ENCODE measurements around the gene EZH2. TPM values are rescaled to one million over a fixed set of nuclear protein-coding genes. Genes with fewer than 3 reads are reported as not detected.

EZH2 gene
- total RNA-seq, 1 donor from 2014 or later = 13.8 TPM

- peak overlapping the region; percentile 43 for H3K4me3 Mint-ChIP-seq (ENCODE audit: unreplicated experiment)
Observed at GRCh38 chr7:148772297-148773089, 111.6 kb downstream of the EZH2 start.

GRCh38 chr7:148770004-148770403, 114.1 kb downstream of the EZH2 start:
- no peak for TF ChIP-seq EZH2 (IDR thresholded peaks at IDR 0.05; ENCODE audit: insufficient read depth, low read length)
- TF ChIP-seq, protein P1, sequence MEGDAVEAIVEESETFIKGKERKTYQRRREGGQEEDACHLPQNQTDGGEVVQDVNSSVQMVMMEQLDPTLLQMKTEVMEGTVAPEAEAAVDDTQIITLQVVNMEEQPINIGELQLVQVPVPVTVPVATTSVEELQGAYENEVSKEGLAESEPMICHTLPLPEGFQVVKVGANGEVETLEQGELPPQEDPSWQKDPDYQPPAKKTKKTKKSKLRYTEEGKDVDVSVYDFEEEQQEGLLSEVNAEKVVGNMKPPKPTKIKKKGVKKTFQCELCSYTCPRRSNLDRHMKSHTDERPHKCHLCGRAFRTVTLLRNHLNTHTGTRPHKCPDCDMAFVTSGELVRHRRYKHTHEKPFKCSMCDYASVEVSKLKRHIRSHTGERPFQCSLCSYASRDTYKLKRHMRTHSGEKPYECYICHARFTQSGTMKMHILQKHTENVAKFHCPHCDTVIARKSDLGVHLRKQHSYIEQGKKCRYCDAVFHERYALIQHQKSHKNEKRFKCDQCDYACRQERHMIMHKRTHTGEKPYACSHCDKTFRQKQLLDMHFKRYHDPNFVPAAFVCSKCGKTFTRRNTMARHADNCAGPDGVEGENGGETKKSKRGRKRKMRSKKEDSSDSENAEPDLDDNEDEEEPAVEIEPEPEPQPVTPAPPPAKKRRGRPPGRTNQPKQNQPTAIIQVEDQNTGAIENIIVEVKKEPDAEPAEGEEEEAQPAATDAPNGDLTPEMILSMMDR (IDR thresholded peaks at IDR 0.05; ENCODE audit: insufficient read depth, low read depth, low read length) = no peak
- peaks cover 20% of the 10 kb centered on the region for H3K36me3 ChIP-seq (ENCODE audit: insufficient read depth, low read length)
- no peak overlapping the region for H3K27ac Mint-ChIP-seq (ENCODE audit: unreplicated experiment)

More at GRCh38 chr7:148772297-148773089, 111.6 kb downstream of the EZH2 start:
- no peak overlapping the region for H3K4me3 ChIP-seq (ENCODE audit: insufficient read depth, low read depth, low read length)
- H3K4me2 ChIP-seq (ENCODE audit: low read length) = peak overlapping the region; percentile 60
- peaks cover 9% of the 10 kb centered on the region for H3K36me3 ChIP-seq (ENCODE audit: insufficient read depth, low read length)
- H3K79me2 ChIP-seq (ENCODE audit: insufficient read depth, low read length) = peaks cover 3% of the 10 kb centered on the region
- no peak overlapping the region for H2AFZ ChIP-seq (ENCODE audit: low read depth, low read length)
- H3K4me1 Mint-ChIP-seq (ENCODE audit: low read depth, unreplicated experiment) = peaks cover 20% of the 10 kb centered on the region
- H3K9me3 Mint-ChIP-seq (ENCODE audit: unreplicated experiment) = no peaks in the 10 kb centered on the region
- peaks cover 13% of the 10 kb centered on the region for H4K20me1 ChIP-seq (ENCODE audit: insufficient read depth, low read length)
- peak overlapping the region; percentile 9 for H3K9ac ChIP-seq (ENCODE audit: low read length)
- H3K4me1 ChIP-seq (ENCODE audit: insufficient read depth, low read length) = peaks cover 16% of the 10 kb centered on the region
- no peak for TF ChIP-seq EZH2 (IDR thresholded peaks at IDR 0.05; ENCODE audit: insufficient read depth, low read length)
- TF ChIP-seq, protein P1 (IDR thresholded peaks at IDR 0.05; ENCODE audit: insufficient read depth, low read depth, low read length) = no peak
- H3K27ac Mint-ChIP-seq (ENCODE audit: unreplicated experiment) = peak overlapping the region; percentile 92
- H3K27me3 ChIP-seq (ENCODE audit: insufficient read depth, low read length) = no peaks in the 10 kb centered on the region
- peak; percentile 84 for FAIRE-seq
- H3K9me3 ChIP-seq (ENCODE audit: insufficient read depth, low read depth, low read length) = no peaks in the 10 kb centered on the region
- DNase-seq (ENCODE audit: low read depth) = peak; percentile 91
- no peaks in the 10 kb centered on the region for H3K27me3 Mint-ChIP-seq (ENCODE audit: low read depth, unreplicated experiment)
- peaks cover 6% of the 10 kb centered on the region for H3K36me3 Mint-ChIP-seq (ENCODE audit: low read depth, unreplicated experiment)
- peak overlapping the region; percentile 83 for H3K27ac ChIP-seq (ENCODE audit: low read depth, low read length)

DNA sequence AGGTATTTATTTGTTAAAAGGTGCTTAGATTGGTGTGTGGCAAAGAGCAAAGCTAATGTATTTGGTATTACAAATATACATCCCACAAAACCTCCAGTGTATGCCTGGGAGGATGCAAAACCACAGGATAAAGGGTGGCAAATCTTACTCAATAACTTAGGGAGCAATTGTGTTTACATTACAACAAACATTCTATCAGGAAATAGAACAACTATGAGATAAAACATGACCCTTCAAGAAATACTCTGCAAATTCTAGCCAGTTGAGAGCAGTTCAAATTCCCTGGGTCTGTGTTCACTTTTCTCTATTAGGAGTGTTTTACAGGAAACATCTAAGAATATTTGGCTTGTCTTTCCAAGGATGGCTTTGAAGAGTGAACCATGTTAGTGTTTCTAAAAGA, 120.5 kb downstream of the EZH2 start:
- DNase-seq (ENCODE audit: low read depth) = no peak
- Histone ChIP-seq H3K9ac (ENCODE audit: low read length) (no peak overlapping the region), H3K27me3 (ENCODE audit: insufficient read depth, low read length) (no peaks in the 10 kb centered on the region), H3K4me2 (ENCODE audit: low read length) (no peak overlapping the region), H3K4me3 (ENCODE audit: insufficient read depth, low read depth, low read length) (no peak overlapping the region), H2AFZ (ENCODE audit: low read depth, low read length) (no peak overlapping the region), H3K9me3 (ENCODE audit: insufficient read depth, low read depth, low read length) (no peaks in the 10 kb centered on the region), H3K79me2 (ENCODE audit: insufficient read depth, low read length) (peaks cover 3% of the 10 kb centered on the region), H3K27ac (ENCODE audit: low read depth, low read length) (no peak overlapping the region), H3K4me1 (ENCODE audit: insufficient read depth, low read length) (no peaks in the 10 kb centered on the region), H3K36me3 (ENCODE audit: insufficient read depth, low read length) (peaks cover 17% of the 10 kb centered on the region), H4K20me1 (ENCODE audit: insufficient read depth, low read length) (peaks cover 2% of the 10 kb centered on the region)
- no peak for FAIRE-seq
- Mint-ChIP-seq H3K4me3 (ENCODE audit: unreplicated experiment) (no peak overlapping the region), H3K27ac (ENCODE audit: unreplicated experiment) (no peak overlapping the region), H3K36me3 (ENCODE audit: low read depth, unreplicated experiment) (peaks cover 9% of the 10 kb centered on the region), H3K4me1 (ENCODE audit: low read depth, unreplicated experiment) (no peaks in the 10 kb centered on the region), H3K27me3 (ENCODE audit: low read depth, unreplicated experiment) (no peaks in the 10 kb centered on the region), H3K9me3 (ENCODE audit: unreplicated experiment) (no peaks in the 10 kb centered on the region)
- TF ChIP-seq, protein P1 (IDR thresholded peaks at IDR 0.05; ENCODE audit: insufficient read depth, low read depth, low read length) = no peak
- no peak for TF ChIP-seq EZH2 (IDR thresholded peaks at IDR 0.05; ENCODE audit: insufficient read depth, low read length)

More at GRCh38 chr7:148770004-148770403, 114.1 kb downstream of the EZH2 start:
- Histone ChIP-seq H3K4me1 (ENCODE audit: insufficient read depth, low read length) (peaks cover 16% of the 10 kb centered on the region), H2AFZ (ENCODE audit: low read depth, low read length) (no peak overlapping the region), H3K27ac (ENCODE audit: low read depth, low read length) (no peak overlapping the region), H3K9me3 (ENCODE audit: insufficient read depth, low read depth, low read length) (no peaks in the 10 kb centered on the region), H3K27me3 (ENCODE audit: insufficient read depth, low read length) (no peaks in the 10 kb centered on the region), H3K4me3 (ENCODE audit: insufficient read depth, low read depth, low read length) (no peak overlapping the region), H4K20me1 (ENCODE audit: insufficient read depth, low read length) (peaks cover 13% of the 10 kb centered on the region), H3K4me2 (ENCODE audit: low read length) (no peak overlapping the region), H3K9ac (ENCODE audit: low read length) (no peak overlapping the region), H3K79me2 (ENCODE audit: insufficient read depth, low read length) (peaks cover 3% of the 10 kb centered on the region)
- Mint-ChIP-seq H3K4me1 (ENCODE audit: low read depth, unreplicated experiment) (peaks cover 20% of the 10 kb centered on the region), H3K36me3 (ENCODE audit: low read depth, unreplicated experiment) (peaks cover 6% of the 10 kb centered on the region), H3K9me3 (ENCODE audit: unreplicated experiment) (no peaks in the 10 kb centered on the region), H3K27me3 (ENCODE audit: low read depth, unreplicated experiment) (no peaks in the 10 kb centered on the region), H3K4me3 (ENCODE audit: unreplicated experiment) (no peak overlapping the region)
- DNase-seq (ENCODE audit: low read depth) = no peak
- no peak for FAIRE-seq

Measured in astrocyte (in vitro differentiated cells and primary cell).